T-helper 17 cell (primary cell): ENCODE results near the gene ETV3L. TPM values are rescaled to one million over a fixed set of nuclear protein-coding genes. Genes with fewer than 3 reads are reported as not detected.

ENCODE experiments used
- ATAC-seq: fragments of 150-1000 bp; cut with Tn5 transposase; 2 replicates; pipeline ENCODE4 v1.10.0; 2021; ENCODE audit warnings: mild to moderate bottlenecking, moderate library complexity
- DNase-seq, 3 donors: peaks; one replicate each; pipeline versions ENCODE4 v3.0.0 to v3.0.0-alpha.2; 2020 to 2021
- H3K9me3 ChIP-seq: one replicate; pipeline ENCODE4 v1.7.0; 2013; ENCODE audit warnings: low read length, mild to moderate bottlenecking; ENCODE audit not compliant: control insufficient read depth, poor library complexity, severe bottlenecking
- H3K27ac Mint-ChIP-seq: one replicate; pipeline ENCODE4 v1.8.0; 2022; ENCODE audit warnings: mild to moderate bottlenecking, moderate library complexity, mixed read lengths
- H3K27me3 Mint-ChIP-seq: one replicate; pipeline ENCODE4 v1.8.0; 2022; ENCODE audit warnings: mixed read lengths
- H3K36me3 Mint-ChIP-seq: one replicate; pipeline ENCODE4 v1.8.0; 2022; ENCODE audit warnings: low read depth, mixed read lengths
- H3K4me1 Mint-ChIP-seq: one replicate; pipeline ENCODE4 v1.8.0; 2022; ENCODE audit warnings: mild to moderate bottlenecking, mixed read lengths
- H3K4me3 Mint-ChIP-seq: one replicate; pipeline ENCODE4 v1.8.0; 2022; ENCODE audit warnings: mild to moderate bottlenecking, moderate library complexity, mixed read lengths
- total RNA-seq, 4 donors: library from RNA in 2 of 4; stranded (reverse) in 2 of 4; gene quantifications; one replicate each; pipeline ENCODE4 v1.2.3 and lab custom pipeline; 2022 to 2026

The ETV3L gene
- total RNA-seq (under 1 TPM in 1 of 2 donors, not detected in 1; 0.15 TPM), total RNA-seq (lab: John Stamatoyannopoulos, UW) (0 to 0.08 reads per million in 2 donors)

DNA sequence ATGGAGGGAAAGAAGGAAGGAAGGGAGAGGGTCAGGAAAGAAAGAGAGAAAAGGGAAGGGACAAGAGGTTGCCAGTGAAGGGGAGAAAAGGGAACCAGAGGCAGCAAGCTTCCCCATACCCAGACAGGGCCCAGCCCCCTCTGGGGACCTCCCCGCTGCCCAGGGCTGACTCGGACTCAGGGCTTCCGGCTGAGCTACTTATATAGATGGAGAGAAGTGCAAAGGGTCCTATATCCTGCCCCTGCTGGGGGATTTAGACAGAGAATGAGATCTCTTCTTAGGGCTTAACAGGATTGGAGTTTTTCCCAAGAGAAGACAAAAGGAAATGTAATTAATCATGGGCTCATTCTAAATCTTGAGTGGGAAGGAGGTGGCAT is at the start of gene ETV3L:
Gene ETV3L (minus strand): TSS at position 176 of the 377 bp plus-strand sequence. CDS start 285 bp downstream, outside the sequence.
- DNase-seq (no peak), ATAC-seq (no peak)
- no peak within 1 kb of the TSS for H3K4me3 Mint-ChIP-seq
- H3K27me3 Mint-ChIP-seq = peaks cover 29% of the 10 kb centered on the region
- H3K4me1 Mint-ChIP-seq = peaks cover 20% of the 10 kb centered on the region
- H3K36me3 Mint-ChIP-seq = peaks cover 2% of the 10 kb centered on the region
- no peaks in the 10 kb centered on the region for H3K9me3 ChIP-seq
- peak within 1 kb of the TSS; percentile 59 for H3K27ac Mint-ChIP-seq

DNA sequence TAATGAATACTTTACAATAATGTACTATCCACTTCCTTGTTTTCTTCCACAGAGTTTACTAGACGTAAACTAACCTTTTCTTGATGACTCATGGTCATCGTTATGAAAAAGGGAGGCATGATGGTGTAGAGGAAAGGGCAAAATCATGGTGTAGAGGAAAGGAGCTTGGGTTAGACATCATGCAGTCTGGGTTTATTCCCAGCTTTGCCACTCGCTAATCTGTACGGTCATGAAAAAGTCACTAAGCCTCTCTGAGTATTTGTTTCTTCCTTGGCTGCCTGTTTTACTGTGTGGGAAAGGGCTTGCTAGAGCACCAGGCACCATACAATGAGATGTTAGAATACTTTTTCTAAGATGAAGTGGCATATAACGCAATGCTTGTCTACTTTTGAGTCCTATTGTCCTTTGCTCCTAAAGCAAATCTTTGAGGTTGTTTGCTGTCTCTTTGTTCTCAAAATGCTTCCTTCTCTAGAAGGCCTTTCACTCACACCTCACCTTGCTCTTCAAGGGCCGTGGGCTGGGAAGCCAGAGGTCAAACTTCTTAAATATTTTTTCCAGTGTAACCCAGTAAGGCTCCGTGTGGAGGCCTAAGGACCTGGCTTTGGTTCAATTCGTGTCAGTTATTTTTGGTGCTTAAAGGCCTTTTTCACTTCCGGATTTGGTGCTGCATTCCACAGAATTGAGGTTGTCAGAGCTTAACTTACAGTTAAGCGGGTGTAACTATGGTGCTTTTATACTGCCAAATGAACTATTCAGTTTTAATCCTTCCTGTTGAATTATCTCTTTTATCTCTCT is 48.5 kb upstream of the ETV3L start:
- peaks cover 2% of the 10 kb centered on the region for H3K36me3 Mint-ChIP-seq
- no peaks in the 10 kb centered on the region for H3K9me3 ChIP-seq
- H3K4me3 Mint-ChIP-seq = no peak overlapping the region
- H3K4me1 Mint-ChIP-seq = peaks cover 22% of the 10 kb centered on the region
- ATAC-seq = no peak
- H3K27ac Mint-ChIP-seq = no peak overlapping the region
- H3K27me3 Mint-ChIP-seq = peaks cover 7% of the 10 kb centered on the region
- no peak for DNase-seq

DNA sequence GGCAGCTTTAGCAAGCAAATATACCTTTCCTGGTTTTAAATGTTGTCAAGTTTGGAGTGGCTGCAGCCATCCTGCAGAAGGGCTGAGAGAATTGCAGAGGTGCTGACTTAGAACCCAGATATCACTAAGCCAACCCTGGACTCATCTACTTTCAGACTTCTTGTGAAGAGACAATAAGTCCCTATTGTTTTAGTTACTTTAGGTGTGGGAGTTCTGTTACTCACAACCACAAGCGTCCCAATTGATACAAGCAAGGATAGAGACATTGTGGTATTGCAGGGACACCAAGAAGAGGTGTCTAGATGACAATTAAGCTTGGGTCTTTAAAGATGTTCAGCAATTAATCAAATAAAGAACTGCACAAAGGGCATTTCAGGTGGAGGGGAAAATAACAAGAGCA is 47.4 kb upstream of the ETV3L start:
- H3K36me3 Mint-ChIP-seq = peaks cover 2% of the 10 kb centered on the region
- no peak overlapping the region for H3K27ac Mint-ChIP-seq
- DNase-seq (no peak), ATAC-seq (no peak)
- no peak overlapping the region for H3K4me3 Mint-ChIP-seq
- peaks cover 20% of the 10 kb centered on the region for H3K4me1 Mint-ChIP-seq
- peaks cover 7% of the 10 kb centered on the region for H3K27me3 Mint-ChIP-seq
- no peaks in the 10 kb centered on the region for H3K9me3 ChIP-seq

DNA sequence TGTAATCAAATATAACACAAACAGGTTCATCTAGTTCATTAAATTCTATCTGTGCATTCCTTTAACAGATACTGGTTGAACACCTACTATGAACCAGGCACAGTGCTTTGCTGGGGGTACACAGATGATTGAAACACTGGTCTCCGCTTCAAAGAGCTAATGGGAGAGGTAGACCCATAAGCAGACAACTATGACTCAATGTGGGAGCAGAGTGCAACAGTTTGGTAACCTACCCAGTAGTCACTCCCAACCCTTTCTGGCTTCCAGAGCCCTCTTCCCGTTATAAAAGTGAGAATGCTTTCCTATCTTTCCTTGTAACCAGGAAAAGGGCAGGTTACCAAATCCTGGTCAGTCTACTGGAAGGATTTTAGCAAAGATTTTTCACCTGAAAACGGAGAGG is 46.6 kb upstream of the ETV3L start:
- no peaks in the 10 kb centered on the region for H3K9me3 ChIP-seq
- Mint-ChIP-seq H3K27ac (no peak overlapping the region), H3K27me3 (peaks cover 7% of the 10 kb centered on the region), H3K4me1 (peaks cover 17% of the 10 kb centered on the region), H3K36me3 (peaks cover 2% of the 10 kb centered on the region), H3K4me3 (no peak overlapping the region)
- ATAC-seq (no peak), DNase-seq (no peak)

DNA sequence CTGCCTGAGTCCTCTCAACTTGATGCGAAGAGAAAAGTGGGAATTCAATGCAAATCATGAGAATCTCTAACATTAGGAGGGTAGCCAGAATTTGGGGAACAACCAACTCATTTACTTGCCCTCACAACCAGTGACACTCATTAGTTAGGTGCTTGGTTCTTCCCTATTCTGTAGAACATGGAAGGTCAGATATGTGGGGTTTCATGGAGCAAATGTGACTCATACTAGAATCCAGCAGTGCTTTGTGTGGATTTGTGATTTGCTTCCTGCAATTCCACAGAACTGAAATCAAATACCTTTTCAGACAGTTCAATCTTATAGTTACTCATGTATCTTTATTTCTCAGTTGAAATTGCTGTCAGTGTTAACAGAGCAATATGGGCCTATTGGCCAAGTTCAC is 45.5 kb upstream of the ETV3L start:
- Mint-ChIP-seq H3K4me1 (peaks cover 12% of the 10 kb centered on the region), H3K27me3 (peaks cover 7% of the 10 kb centered on the region), H3K4me3 (no peak overlapping the region), H3K36me3 (peaks cover 2% of the 10 kb centered on the region), H3K27ac (no peak overlapping the region)
- no peak for ATAC-seq
- no peaks in the 10 kb centered on the region for H3K9me3 ChIP-seq
- no peak for DNase-seq

DNA sequence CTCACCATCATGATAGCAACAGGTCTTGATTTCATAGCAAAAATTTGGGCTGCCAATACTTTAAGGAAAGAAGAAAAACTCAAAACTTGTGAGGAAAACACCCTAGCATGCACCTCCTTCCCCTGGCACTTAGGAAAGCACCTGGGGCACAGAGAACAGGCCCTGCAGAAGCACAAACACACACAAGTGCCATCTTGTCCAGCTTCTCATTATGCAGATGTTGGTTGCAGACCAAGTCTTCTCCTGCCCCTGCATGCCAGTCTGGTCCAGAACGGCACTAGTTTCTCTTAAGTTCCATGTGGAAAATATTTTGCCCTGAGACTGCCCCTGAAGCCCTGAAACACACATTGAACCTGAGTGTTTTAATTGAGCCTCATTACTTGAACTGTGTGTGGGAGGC is 44.9 kb upstream of the ETV3L start:
- H3K27me3 Mint-ChIP-seq = peaks cover 7% of the 10 kb centered on the region
- no peak overlapping the region for H3K27ac Mint-ChIP-seq
- ATAC-seq (no peak), DNase-seq (no peak)
- H3K4me1 Mint-ChIP-seq = peaks cover 10% of the 10 kb centered on the region
- H3K36me3 Mint-ChIP-seq = peaks cover 2% of the 10 kb centered on the region
- H3K4me3 Mint-ChIP-seq = no peak overlapping the region
- H3K9me3 ChIP-seq = no peaks in the 10 kb centered on the region

DNA sequence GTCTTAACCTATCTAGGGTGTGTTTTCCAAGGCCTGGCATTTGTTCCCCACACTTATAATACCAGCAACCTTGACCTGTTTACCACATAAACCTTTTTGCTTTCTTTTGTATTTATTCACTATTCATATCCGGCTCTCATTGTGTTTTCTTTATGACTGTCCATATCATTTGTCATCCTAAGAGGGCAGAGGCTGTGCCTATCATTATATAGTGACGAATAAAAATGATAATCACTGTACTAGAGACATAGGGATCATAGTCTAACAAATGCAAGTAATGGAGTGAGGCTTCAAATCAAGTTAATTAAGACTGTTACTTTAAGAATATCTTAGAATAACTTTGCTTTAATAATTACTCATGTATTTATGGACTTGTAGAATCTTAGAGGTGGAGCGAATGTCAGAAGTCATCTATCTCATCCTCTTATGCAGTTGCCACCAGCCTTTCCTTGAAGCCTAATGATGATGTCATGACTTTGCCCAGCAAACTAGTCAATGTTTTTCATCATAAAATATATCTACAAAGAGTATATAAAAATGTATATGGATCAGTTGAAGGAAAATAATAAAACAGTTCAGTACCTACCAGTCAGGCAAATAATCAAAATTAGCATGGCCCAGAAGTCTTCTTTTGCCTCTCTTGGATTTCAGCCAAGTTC is 43.3 kb upstream of the ETV3L start:
- ATAC-seq = no peak
- H3K27ac Mint-ChIP-seq = no peak overlapping the region
- H3K4me1 Mint-ChIP-seq = peaks cover 15% of the 10 kb centered on the region
- no peak for DNase-seq
- H3K4me3 Mint-ChIP-seq = no peak overlapping the region
- no peaks in the 10 kb centered on the region for H3K9me3 ChIP-seq
- no peaks in the 10 kb centered on the region for H3K27me3 Mint-ChIP-seq
- H3K36me3 Mint-ChIP-seq = peaks cover 2% of the 10 kb centered on the region

DNA sequence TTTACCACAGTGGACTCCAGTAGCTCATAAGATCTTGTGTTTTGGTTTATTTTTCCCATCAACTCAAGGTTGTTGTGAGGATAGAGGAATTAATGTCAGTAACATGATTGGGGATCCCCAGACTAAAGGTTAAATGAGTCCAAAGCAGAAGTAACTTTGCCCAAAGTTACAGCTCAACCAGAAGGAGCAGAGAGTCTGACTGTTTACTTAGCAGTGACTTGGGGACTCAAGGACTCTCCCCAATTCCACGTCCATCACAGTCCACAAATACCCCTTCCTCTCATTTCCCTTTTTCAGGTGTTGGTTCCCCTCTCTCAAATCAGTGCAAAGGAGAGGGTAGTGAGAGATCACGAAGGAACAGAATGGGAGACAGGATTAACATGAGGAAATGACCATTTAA is 42.6 kb upstream of the ETV3L start:
- H3K9me3 ChIP-seq = no peaks in the 10 kb centered on the region
- H3K4me1 Mint-ChIP-seq = peaks cover 19% of the 10 kb centered on the region
- H3K4me3 Mint-ChIP-seq = no peak overlapping the region
- DNase-seq = no peak
- H3K27me3 Mint-ChIP-seq = no peaks in the 10 kb centered on the region
- peaks cover 2% of the 10 kb centered on the region for H3K36me3 Mint-ChIP-seq
- no peak for ATAC-seq
- H3K27ac Mint-ChIP-seq = no peak overlapping the region

DNA sequence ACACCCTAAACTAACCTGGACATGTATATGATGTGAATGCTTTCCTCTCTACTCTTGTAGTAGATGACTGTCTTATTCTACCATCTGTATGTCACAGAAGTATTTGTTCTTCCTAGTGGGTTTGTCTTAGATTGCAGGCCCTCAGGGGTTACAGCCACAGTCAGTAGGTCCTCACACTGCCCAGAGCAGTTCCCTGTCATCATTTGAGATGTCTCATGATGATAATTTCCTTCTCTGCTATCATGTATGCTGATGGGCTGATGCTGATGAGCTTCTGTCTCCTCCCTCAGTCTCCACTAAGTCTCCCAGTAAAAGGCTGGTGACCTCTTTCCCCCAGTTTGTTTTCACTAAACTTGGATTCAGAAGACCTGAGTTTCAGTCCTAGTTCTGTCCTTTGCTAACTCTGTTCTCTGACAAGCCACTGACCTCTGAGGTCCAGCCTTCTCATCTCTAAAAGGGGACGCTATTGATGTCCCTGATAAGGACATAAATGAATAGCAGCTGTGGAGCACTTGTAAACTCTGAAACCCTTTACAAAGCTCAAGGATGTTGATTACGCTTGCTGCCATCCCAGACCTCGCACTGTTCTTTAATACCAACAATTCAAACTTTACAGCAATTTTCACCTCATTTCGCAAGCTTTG is 41.7 kb upstream of the ETV3L start:
- Mint-ChIP-seq H3K36me3 (peaks cover 3% of the 10 kb centered on the region), H3K27ac (peak overlapping the region; percentile 97), H3K27me3 (no peaks in the 10 kb centered on the region), H3K4me3 (no peak overlapping the region), H3K4me1 (peaks cover 25% of the 10 kb centered on the region)
- DNase-seq (no peak), ATAC-seq (no peak)
- no peaks in the 10 kb centered on the region for H3K9me3 ChIP-seq

DNA sequence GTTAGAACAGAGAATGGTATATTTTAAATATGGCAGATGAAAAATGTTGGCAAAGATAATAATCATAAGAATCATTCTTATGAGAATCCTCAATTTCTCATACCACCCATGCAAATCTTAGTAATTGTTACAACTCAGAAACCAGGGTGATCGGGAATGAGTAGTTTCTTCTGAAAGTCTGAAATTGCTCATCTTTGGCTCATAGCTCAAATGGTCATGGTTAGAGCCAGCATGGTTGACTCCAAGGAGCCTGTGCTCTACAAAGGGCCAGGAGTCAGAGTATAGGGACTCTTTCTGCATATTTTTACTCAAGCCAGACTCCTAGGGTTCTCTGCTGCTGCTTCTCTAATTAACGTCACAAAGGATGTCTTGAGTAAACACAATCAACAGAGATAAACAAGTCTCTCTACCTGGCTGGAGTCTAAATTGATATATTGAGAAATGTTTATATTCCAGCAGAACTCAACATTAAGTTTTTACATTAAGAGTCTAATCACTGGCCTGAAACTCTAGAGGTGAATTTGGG is 40.5 kb upstream of the ETV3L start:
- Mint-ChIP-seq H3K27me3 (no peaks in the 10 kb centered on the region), H3K4me1 (peaks cover 35% of the 10 kb centered on the region), H3K4me3 (no peak overlapping the region), H3K27ac (peak overlapping the region; percentile 97), H3K36me3 (peaks cover 4% of the 10 kb centered on the region)
- no peaks in the 10 kb centered on the region for H3K9me3 ChIP-seq
- DNase-seq (no peak), ATAC-seq (no peak)

DNA sequence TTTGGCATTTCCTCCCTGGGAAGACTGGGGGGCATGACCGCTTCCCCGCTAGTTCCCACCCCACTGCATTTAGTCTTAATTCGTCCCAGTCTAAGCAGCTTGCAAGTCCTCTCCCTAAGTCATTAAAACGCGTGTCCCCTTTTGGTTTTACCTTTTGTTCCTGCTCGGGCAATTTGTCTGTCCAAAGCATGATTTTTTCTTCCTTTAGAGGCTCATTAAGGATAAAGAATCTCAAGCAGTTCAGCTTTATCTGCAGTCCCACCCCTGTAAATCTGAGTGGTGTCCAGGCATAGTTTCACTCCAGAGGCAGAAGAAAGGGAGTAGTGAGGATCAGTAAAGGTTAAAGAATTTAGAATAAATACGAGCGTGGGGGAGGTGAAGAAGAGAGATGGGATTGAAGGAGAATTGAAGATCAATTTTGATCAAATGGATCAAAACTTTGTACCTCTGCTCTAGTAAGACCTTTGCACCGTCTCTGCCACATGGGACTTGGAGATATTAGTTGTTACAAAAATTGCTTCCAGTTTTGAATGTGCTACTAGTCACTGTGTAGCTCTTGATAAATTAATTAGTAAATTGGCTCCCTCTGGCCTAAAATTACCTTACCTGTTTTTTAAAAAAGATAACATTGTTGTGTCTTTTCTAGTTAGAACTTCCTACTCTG is 39.6 kb upstream of the ETV3L start:
- Mint-ChIP-seq H3K4me3 (peak overlapping the region; percentile 96), H3K27ac (peak overlapping the region; percentile 97), H3K4me1 (peaks cover 45% of the 10 kb centered on the region), H3K27me3 (no peaks in the 10 kb centered on the region), H3K36me3 (peaks cover 7% of the 10 kb centered on the region)
- no peaks in the 10 kb centered on the region for H3K9me3 ChIP-seq
- ATAC-seq (no peak), DNase-seq (no peak)

DNA sequence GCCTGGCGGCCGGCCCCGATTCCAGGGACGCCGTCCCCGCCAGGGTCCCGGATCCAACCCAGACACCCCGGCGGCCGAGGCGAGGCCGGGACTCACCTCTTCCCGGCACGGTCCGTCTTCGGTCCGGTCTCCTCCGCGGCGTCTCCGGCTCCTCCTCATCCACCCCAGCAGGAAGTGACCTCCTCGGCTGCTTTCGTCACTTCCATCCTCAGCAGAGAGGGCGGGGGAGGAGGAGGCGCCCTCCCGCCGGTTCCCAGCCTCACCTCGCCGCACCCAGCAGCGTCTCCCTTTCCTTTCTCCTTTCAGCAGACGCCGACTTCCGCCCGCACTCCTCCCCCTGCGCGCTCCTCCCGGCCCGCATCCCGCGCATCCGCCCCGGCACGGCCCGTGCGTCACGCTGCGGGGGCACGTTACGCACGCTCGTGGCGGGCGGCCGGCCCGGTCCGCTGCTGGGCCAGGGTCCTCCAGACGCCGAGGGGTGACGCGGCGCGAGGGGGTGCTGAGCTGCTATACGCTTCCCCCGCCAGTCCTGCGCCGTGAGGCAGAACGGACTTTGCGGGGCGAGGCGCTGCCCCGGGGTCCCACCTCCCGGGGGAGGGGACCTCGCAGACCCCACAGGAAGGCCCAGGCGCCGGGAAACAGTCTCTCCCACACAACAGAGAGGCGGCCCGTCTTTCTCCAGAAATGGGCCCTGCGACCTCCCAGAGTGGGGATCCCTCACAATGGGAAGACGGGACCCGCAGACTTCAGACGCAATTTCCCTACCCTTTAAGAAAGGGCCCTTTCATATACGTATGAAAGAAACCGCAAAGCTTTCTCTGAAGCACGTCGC is 38.8 kb upstream of the ETV3L start, which contains the start of gene ETV3:
Gene ETV3 (minus strand): TSS at position 176 of the 832 bp plus-strand sequence. CDS start 2,043 bp downstream, outside the sequence.
- no peaks in the 10 kb centered on the region for H3K27me3 Mint-ChIP-seq
- DNase-seq (peak; percentile 70 to 89 (median 85)), ATAC-seq (peak; percentile 79)
- peaks cover 9% of the 10 kb centered on the region for H3K36me3 Mint-ChIP-seq
- peak within 1 kb of the TSS; percentile 96 for H3K4me3 Mint-ChIP-seq
- H3K4me1 Mint-ChIP-seq = peaks cover 52% of the 10 kb centered on the region
- H3K27ac Mint-ChIP-seq = peak within 1 kb of the TSS; percentile 97
- no peaks in the 10 kb centered on the region for H3K9me3 ChIP-seq
